ENCODE results near the gene GADD45A.

The GADD45A gene

GRCh38 chr1:67690018-67690363 is 5.0 kb downstream of the GADD45A start:
- no peak for DNase-seq

- no peak for DNase-seq
Measured at GRCh38 chr1:67690411-67690810, 5.4 kb downstream of the GADD45A start.

- DNase-seq, result no peak
Measured at GRCh38 chr1:67691712-67692111, 6.7 kb downstream of the GADD45A start.

GRCh38 chr1:67695963-67696362 is 11.0 kb downstream of the GADD45A start:
- no peak for DNase-seq

- DNase-seq, result no peak
Measured at GRCh38 chr1:67696708-67697107, 11.7 kb downstream of the GADD45A start.

- no peak for DNase-seq
Measured at GRCh38 chr1:67700220-67700619, 15.2 kb downstream of the GADD45A start.

- DNase-seq, result no peak
Measured at GRCh38 chr1:67700692-67701410, 15.8 kb downstream of the GADD45A start.

- no peak for DNase-seq
Measured at GRCh38 chr1:67701876-67702275, 16.9 kb downstream of the GADD45A start.

GRCh38 chr1:67704351-67704750 is 19.4 kb downstream of the GADD45A start:
- DNase-seq, result no peak

- no peak for DNase-seq
Measured at GRCh38 chr1:67705735-67706453, 20.9 kb downstream of the GADD45A start.

- DNase-seq, result no peak
Measured at GRCh38 chr1:67708606-67709005, 23.6 kb downstream of the GADD45A start.

- DNase-seq, result no peak
Measured at GRCh38 chr1:67710417-67710816, 25.4 kb downstream of the GADD45A start.

GRCh38 chr1:67711158-67711854 is 26.3 kb downstream of the GADD45A start:
- DNase-seq, result no peak

- DNase-seq, result no peak
Measured at GRCh38 chr1:67711855-67712212, 26.8 kb downstream of the GADD45A start.

GRCh38 chr1:67713057-67713846 is 28.3 kb downstream of the GADD45A start:
- DNase-seq, result no peak

- no peak for DNase-seq
Measured at GRCh38 chr1:67715819-67716218, 30.8 kb downstream of the GADD45A start.

GRCh38 chr1:67716800-67717199 is 31.8 kb downstream of the GADD45A start:
- DNase-seq, result no peak

- DNase-seq, result no peak
Measured at GRCh38 chr1:67717876-67718275, 32.9 kb downstream of the GADD45A start.

GRCh38 chr1:67719329-67720196 is 34.6 kb downstream of the GADD45A start:
- no peak for DNase-seq

GRCh38 chr1:67721112-67721511 is 36.1 kb downstream of the GADD45A start:
- DNase-seq, result no peak

GRCh38 chr1:67721650-67722291 is 36.8 kb downstream of the GADD45A start:
- DNase-seq, result no peak

Measured in CD4-positive, alpha-beta T cell treated with Interferon alpha-2 for 1 hour (primary cell).